Activated CD4-positive, alpha-beta T cell treated with anti-CD3 and anti-CD28 coated beads for 48 hours (primary cell): ENCODE results near the gene LRRC8C.

ENCODE experiments used
- DNase-seq: peaks from one replicate; pipeline ENCODE4 v3.0.0-alpha.2; 2020

LRRC8C gene

GRCh38 chr1:89736937-89737733 is 104.2 kb downstream of the LRRC8C start:
- no peak for DNase-seq

- no peak for DNase-seq
Observed at GRCh38 chr1:89737985-89738510, 105.1 kb downstream of the LRRC8C start.

- peak; percentile 60 for DNase-seq
Observed at GRCh38 chr1:89739013-89739843, 106.3 kb downstream of the LRRC8C start.

- no peak for DNase-seq
Observed at GRCh38 chr1:89739844-89740216, 106.9 kb downstream of the LRRC8C start.

GRCh38 chr1:89743788-89744187 is 110.9 kb downstream of the LRRC8C start:
- no peak for DNase-seq

GRCh38 chr1:89746424-89747149 is 113.7 kb downstream of the LRRC8C start:
- no peak for DNase-seq

- no peak for DNase-seq
Observed at GRCh38 chr1:89753761-89754160, 120.8 kb downstream of the LRRC8C start.

- DNase-seq, result no peak
Observed at GRCh38 chr1:89754518-89754917, 121.6 kb downstream of the LRRC8C start.

- DNase-seq, result no peak
Observed at GRCh38 chr1:89755591-89755990, 122.7 kb downstream of the LRRC8C start.

- DNase-seq, result peak; percentile 73
Observed at GRCh38 chr1:89757532-89757931, 124.6 kb downstream of the LRRC8C start.

GRCh38 chr1:89758156-89758555 is 125.2 kb downstream of the LRRC8C start:
- no peak for DNase-seq

GRCh38 chr1:89759036-89759435 is 126.1 kb downstream of the LRRC8C start:
- no peak for DNase-seq

GRCh38 chr1:89760496-89760895 is 127.6 kb downstream of the LRRC8C start:
- DNase-seq, result no peak

- no peak for DNase-seq
Observed at GRCh38 chr1:89761338-89761737, 128.4 kb downstream of the LRRC8C start.

- no peak for DNase-seq
Observed at GRCh38 chr1:89761901-89762300, 129.0 kb downstream of the LRRC8C start.

- DNase-seq, result peak; percentile 28
Observed at GRCh38 chr1:89762386-89762778, 129.5 kb downstream of the LRRC8C start.

GRCh38 chr1:89762779-89763648 is 130.1 kb downstream of the LRRC8C start:
- peak; percentile 92 for DNase-seq

GRCh38 chr1:89763649-89763986 is 130.7 kb downstream of the LRRC8C start:
- DNase-seq, result no peak

- no peak for DNase-seq
Observed at GRCh38 chr1:89765774-89766173, 132.9 kb downstream of the LRRC8C start.

GRCh38 chr1:89767618-89768017 is 134.7 kb downstream of the LRRC8C start:
- no peak for DNase-seq
